GF-D8 (cell line): ENCODE results near the gene PTDSS2.
"Not testable (repeated sequence)": the region's sequence is repeated elsewhere in the genome, so short reads cannot be mapped to it uniquely, and the experiment has no call there.

Source experiments
- DNase-seq: peaks from one replicate; lab custom pipeline; 2025; lab: John Stamatoyannopoulos, UW

Gene PTDSS2

DNA sequence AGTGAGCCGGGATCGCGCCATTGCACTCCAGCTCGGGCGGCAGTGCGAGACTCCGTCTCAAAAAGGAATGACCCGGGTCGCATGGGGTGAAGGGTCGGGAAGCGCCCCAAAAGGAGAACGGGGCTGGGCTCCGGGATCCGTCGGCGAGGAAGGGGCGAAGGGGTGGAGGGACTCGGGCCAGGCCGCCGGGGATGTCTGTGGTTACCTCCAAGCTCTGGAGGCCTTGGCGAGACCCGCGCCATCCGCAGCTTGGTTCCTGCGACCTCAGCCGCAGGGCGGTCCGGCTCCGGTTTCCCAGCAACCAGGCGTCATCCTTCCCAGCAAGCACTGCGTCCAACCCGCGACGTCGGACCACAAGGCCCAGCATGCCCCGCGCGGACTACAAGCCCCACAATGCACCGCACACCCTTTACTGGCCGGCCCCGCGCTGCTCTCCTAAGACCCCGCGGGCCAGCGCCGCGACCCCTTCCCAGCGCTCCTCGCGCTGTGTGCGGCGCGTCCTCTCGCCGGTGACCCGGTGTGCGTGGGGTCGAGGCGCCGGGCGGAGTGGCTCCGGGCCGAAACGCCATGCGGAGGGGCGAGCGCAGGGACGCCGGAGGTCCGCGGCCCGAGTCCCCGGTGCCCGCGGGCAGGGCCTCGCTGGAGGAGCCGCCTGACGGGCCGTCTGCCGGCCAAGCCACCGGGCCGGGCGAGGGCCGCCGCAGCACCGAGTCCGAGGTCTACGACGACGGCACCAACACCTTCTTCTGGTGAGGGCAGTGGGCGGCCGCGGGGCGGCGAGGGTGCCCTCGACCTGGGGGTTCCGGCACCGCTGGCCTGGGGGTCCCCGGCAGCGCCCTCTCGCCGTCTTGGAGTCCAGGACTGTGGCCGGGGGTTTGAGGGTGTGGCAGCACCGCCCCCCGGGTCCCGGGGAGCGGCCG is at the start of gene PTDSS2:
PTDSS2 (plus strand) TSS at position 391 of the 920 bp plus-strand sequence; CDS start at position 568, 177 bp downstream.
- DNase-seq: peak; percentile 66

DNA sequence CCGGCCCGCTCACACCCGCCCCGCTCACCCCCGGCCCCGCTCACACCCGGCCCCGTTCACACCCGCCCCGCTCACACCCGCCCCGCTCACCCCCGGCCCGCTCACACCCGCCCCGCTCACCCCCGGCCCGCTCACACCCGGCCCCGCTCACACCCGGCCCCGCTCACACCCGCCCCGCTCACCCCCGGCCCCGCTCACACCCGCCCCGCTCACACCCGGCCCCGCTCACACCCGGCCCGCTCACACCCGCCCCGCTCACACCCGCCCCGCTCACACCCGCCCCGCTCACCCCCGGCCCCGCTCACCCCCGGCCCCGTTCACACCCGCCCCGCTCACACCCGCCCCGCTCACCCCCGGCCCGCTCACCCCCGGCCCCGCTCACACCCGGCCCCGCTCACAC is 48.9 kb upstream of the PTDSS2 start:
- DNase-seq: not testable (repeated sequence)

DNA sequence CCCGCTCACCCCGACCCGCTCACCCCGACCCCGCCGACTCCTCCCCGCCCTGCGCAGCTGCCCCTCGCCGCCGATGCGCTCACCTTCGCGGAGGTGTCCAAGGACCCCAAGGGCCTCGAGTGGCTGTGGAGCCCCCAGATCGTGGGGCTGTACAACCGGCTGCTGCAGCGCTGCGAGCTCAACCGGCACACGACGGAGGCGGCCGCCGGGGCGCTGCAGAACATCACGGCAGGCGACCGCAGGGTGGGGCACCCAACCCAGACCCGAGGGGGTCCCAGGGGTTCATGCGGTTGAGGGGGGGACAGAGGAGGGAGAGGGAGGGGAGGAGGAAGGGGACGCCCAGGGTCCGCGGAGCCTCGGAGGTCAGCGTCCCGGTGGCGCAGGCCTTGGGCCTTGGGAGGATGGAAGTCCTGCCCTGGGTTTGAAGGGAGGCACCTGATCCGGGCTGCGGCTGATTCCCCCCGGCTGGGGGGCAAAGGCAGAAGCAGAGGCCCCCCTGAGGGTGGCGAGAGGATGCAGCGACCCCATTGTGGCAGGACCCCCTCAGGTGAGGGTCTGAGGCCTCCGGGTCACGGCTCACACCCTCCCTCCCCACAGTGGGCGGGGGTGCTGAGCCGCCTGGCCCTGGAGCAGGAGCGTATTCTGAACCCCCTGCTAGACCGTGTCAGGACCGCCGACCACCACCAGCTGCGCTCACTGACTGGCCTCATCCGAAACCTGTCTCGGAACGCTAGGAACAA is 46.9 kb upstream of the PTDSS2 start:
- no peak for DNase-seq

DNA sequence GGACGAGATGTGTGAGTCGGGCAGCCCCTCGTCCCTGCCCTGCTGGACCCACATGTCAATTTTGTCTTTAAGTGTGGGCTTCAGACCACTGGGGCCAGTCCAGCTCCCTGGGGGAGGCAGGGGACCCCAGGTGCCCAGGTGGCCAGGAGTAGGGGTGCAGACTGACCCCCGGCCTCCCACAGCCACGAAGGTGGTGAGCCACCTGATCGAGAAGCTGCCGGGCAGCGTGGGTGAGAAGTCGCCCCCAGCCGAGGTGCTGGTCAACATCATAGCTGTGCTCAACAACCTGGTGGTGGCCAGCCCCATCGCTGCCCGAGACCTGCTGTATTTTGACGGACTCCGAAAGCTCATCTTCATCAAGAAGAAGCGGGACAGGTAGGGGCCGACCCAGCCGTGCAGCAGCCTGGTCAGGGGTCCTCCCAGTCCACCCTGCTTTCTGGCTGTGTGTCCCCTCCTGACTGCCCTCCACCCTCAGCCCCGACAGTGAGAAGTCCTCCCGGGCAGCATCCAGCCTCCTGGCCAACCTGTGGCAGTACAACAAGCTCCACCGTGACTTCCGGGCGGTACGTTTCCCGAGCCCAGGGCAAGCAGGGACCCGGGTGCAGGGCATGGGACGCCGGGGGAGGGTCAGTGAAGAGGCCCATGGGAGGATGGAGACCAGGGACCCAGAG is 46.2 kb upstream of the PTDSS2 start:
- no peak for DNase-seq

DNA sequence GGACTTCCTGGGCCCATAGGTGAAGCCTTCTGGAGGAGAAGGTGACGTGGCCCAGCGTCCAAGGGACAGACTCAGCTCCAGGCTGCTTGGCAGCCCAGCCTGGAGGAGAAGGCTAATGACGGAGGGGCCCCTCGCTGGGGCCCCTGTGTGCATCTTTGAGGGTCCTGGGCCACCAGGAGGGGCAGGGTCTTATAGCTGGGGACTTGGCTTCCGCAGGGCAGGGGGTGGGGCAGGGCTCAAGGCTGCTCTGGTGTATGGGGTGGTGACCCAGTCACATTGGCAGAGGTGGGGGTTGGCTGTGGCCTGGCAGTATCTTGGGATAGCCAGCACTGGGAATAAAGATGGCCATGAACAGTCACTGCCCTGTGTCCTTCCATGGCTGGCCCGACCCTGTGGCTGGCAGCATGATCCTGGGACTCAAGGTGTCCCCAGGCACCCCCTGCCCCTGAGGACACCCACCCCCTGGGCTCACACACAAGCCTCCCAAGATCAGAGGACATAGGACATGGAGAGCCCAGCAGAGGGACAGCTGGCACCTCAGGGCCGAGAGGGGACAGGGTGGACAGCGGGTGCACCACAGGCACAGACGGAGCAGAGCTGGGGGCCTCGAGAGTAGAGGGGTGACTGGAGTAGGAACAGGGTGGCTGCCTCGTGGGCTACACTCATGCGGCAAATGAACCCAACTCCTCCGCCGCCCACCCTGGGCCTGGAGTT is 45.4 kb upstream of the PTDSS2 start:
- no peak for DNase-seq

DNA sequence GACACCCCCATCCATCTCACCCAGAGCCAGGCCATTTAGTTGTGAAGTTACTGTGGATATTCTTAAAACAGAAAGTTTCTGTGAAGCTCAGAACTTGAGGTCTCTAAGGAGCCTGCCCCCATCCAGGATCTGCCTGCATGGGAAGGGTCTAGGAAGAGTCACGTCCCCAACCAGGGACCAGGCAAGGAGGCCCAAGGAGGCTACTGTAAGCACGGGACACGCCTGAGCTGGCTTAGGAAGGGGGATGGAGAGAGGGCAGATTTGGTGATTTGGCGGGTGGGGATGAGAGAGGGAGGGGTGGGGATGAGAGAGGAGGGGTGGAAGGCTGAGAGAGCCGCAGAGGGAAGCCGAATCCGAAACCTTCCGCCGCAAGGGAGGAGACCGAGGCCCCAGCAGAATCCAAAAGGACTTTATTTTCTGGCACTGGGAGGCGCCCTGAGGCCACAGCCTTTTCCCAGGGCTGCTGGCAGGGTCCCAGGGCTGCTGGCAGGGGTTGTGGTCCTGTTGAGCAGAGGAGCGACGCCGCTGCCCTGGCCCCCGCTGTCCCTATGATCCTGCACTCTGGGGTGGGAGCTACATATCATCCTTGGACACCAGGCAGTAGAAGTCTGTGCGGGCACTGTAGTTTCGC is 44.6 kb upstream of the PTDSS2 start:
- DNase-seq: no peak

DNA sequence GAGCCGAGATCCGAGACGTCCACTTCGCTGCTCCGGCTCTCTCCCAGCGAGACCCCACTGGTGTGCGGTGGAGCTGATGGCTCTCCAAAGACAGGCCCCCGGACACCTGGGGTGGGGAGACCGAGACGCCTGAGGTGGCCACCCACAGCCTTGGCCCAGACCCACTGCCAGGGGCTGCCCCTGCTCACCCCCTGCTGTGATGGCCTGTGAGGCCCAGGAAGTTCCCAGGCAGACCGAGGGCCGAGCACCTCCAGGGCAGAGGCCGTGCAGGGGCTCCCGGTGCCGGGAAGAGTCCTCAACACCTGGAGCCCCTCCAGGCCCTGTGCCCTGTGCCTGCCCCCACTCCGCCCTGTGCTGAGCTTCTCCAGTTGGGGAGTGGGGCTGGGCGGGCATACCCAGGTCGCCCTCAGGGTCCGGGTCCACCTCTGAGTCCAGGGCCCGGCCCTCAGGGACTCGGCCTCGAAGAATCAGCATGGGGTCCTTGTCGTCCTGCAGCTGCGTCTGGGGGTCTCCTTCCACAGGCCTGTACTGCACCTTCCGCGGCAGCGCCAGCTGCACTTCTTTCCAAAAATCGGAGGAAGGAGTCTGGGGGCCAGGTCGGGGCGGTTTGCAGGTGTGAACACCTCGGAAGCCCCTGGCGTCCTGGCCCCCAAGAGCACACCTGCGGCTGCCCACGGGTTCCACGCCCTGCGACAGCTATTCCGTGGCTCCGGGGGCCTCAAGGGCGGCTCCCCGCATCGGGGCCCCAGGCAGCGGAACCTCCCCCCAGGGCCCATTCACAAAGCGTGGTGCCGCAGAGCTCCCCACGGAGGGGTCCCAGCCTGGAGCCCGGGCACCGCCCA is 43.9 kb upstream of the PTDSS2 start:
- no peak for DNase-seq

DNA sequence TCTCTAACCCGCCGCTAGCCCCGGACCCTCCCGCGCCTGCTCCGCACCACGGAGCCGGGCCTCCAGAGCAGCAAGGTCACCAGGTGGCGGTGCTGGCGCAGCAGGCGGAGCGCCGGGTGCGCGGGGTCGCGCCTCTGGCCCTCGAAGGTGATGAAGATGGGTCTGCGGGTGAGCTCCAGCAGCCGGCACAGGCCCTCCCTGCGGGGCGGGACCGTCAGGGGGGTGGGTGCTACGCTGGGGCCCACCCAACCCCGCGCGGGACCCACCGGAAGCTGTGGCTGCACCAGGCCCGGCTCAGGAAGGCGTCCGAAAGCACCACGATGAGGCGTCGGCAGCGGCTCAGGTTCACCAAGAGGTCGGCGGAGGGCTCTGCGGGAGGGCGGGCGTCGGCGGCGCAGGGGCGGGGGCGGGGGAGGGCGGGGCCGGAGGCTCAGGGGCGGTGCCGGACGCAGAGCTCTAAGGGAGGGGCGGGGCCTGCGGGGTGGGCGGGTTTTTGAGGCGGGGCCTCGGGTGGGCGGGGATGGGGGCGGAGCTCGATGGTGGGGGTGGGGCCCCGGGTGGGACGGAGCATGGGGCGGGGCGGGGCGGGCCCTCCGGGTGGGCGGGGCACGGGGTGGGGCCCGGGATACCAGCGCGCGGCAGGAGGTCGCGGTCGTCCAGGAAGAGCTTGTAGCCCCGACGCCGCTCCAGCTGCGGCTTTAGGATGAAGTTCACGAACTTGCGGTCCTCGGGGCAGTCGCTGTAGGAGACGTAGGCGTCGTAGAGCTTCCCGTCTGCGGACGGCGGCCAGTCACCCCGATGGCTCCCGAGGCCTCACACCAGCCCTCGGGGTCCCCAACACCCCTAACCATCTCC is 43.1 kb upstream of the PTDSS2 start:
- DNase-seq: peak; percentile 35

DNA sequence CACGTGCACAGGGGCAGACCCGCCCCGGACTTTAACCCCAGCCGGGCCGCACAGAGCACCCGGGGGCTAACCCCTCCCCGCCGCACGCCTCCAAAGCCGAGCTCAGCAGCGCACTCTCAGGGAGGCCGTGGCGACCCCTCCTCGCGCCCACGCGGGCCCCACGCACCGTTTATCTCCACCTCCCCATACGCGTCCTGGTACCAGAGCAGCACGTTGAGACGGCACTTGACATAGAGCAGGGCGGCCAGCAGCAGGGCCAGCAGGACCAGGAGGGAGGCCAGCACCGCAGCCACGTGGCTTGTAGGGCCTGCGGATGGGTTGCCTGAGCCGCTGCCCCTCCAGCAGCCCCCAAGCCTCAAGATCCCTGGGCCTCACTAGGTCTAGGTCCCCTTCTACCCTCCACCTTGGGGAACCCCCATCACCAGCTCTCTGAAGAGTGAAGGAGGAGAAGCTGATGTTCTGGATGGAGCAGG is 42.4 kb upstream of the PTDSS2 start:
- no peak for DNase-seq

DNA sequence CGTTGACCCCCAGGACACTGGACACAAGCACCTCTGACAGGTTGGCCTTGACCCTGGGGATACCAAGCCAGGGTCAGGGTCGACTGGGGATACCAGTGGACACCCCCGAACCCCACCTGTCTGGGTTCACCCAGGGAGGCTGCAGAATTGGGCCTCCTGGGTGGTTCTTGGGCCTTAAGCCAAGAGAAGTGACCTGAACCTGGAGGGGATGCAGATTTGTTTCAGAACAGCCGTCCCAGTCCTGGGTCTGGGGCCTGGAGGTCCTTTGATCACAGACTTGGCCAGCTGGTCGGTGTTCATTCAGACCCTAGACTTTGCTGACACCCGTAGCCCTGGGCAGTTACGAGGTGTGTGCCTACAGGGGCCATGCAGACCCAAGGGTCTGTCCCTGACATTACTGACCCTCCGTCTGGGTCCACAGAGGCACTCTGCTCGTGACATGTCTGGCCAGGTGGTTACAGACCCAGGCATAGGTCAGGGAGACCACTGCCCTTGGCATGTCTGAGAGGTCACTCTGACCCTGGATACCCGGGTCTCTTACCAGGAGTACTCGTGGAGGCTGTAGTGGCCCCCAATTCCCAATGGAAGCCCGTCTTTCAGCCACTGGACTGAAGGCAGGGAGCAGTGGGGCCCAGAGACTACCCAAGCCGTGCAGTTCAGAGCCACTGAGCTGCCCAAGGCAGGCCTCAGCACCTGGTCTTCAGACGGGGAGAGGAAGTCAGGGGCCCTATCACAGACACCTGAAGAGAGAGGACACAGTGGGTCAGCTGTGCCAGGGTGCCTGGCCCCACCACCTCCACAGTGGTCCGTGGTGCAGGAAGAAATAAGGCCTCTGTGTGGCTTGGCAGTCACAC is 41.7 kb upstream of the PTDSS2 start:
- DNase-seq: no peak

DNA sequence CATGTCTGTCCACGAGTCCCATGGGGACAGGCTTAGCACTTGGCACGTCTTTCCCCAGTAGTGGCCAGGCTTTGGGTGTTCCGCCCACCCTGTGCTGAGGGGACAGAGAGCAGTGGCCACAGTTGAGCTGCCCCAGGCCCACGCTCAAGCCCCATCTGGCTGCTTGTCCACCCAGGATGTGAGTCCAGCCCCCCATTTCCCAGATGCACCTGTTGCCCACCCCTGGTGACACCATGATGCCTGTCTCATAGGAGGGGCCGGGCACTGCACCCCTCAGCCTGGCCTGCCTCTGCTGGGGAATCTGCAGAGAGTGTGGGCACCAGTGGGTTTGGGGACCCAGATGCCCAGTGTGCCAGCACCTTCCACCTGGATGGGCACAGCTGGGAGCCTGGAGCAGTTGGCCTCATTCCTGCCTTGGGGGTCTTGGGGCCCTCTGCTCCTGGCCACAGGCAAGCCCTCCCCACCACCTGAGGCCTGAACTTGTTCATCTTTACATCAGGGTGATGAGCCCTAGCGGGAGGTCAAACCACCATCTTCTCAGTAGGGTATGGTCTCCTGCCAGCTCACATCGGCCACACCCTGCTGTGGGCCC is 41.0 kb upstream of the PTDSS2 start:
- no peak for DNase-seq

DNA sequence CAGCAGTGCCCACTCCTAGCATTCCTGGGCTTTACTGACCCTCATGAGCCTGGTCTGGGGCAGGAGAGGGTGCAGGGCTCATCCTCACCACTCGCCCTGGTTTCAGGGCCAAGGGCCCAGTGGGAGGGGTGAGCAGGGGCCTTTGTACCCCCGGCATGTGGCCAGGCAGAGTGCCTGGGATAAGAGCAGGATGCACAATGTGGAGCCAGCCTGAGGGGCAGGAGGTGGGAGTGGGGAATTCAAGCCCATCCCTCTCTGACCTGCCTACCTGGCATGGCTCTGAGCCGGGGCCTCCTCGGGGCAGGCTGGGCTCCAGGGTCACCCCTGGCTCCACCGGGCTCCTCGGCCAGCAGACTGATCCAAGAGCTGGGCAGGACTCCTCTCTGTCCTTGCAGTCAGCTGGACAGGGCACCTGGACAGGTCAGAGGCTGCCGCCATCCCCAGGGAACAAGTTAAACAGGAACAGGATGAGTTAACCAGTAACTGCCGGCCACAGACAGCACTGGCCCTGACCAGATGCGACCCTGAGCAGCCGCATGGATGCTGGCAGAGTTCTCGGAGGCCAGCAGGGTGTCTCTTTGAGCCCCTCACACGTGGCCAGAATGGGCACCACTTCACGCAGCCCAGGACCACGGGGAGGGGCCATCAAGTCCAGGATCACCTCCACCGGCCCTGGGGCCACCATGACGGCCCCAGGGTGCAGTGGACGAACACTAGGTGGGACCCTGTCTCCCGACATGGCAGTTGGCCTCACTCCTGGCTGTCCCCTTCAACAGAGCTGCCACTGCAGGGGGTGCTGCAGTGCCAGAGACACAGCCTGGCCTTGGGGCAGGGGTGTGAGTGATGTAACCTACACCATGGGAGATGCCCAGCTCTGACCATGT is 40.2 kb upstream of the PTDSS2 start:
- no peak for DNase-seq

DNA sequence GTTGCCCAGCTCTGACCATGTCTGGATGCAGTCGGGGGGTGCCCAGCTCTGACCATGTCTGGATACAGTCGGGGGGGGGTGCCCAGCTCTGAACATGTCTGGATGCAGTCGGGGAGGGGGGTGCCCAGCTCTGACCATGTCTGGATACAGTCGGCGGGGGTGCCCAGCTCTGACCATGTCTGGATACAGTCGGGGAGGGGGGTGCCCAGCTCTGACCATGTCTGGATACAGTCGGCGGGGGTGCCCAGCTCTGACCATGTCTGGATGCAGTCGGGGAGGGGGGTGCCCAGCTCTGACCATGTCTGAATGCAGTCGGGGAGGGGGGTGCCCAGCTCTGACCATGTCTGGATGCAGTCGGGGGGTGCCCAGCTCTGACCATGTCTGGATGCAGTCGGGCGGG is 39.4 kb upstream of the PTDSS2 start:
- DNase-seq: not testable (repeated sequence)

DNA sequence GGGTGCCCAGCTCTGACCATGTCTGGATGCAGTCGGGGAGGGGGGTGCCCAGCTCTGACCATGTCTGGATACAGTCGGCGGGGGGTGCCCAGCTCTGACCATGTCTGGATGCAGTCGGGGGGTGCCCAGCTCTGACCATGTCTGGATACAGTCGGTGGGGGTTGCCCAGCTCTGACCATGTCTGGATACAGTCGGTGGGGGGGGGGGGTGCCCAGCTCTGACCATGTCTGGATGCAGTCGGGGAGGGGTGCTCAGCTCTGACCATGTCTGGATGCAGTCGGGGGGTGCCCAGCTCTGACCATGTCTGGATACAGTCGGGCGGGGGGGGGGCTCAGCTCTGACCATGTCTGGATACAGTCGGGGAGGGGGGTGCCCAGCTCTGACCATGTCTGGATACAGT is 38.6 kb upstream of the PTDSS2 start:
- DNase-seq: not testable (repeated sequence)

DNA sequence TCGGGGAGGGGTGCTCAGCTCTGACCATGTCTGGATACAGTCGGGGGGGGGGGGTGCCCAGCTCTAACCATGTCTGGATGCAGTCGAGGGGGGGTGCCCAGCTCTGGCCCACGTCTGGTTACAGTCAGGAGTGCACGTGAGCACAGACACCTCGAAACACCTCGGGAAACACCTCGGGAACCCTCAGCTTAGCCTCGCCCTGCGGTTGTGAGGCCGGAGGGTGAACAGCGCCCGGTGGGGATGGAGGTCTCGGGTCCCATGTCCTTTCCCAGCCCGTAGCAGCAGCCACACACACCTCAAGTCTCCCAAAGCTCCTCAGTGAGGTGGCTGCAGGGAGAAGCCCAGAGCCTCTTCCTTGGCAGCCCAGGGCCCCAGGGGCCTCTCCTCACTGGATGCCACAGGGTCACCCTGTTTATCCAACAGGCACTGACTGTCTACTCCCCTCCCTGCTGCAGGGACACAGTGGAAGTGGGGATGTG is 37.4 kb upstream of the PTDSS2 start:
- no peak for DNase-seq

DNA sequence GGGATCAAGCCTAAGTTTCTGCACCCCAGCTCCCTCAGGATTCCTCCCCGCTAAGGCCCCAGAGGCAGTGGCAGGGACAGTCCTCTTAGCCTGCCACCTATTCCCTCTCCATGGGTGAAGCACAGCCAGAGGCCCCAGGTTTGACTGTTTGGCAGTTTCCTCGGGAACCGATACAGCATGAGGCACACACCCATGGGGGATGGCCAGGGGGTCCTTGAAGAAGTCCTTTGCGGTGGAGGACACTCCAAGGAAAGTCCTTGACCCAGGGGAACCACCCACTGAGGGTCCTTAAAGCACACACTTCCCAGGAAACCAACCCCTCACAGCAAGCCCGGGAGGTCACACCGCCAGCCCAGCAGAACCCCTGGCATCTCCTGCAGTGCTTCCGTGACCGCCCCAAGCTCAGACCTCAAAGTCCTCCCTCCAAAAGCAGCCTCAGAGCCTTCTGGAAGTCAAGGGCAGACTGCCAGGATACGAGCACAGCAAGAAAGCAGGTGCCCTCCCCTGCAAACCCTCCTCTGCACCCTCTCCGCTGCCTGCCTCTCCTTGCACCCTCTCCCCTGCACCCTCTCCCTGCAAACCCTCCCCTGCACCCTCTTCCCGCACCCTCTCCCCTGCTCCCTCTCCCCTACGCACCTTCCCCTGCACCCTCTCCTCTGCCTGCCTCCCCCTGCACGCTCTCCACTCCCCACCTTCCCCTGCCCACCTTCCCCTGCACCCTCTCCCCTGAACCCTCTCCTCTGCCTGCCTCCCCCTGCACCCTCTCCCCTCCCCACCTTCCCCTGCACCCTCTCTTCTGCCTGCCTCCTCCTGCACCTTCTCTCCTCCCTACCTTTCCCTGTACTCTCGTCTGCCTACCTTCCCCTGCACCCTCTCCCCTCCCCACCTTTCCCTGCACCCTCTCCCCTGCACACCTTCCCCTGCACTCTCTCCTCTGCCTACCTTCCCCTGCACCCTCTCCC is 36.7 kb upstream of the PTDSS2 start:
- DNase-seq: peak; percentile 5
